NAMALWA (cell line): ENCODE results near the gene IGF2R.
A peak's percentile ranks its signal among the peaks of the same experiment; 100 is the strongest.

Experiments
- DNase-seq: peaks from one replicate; pipeline ENCODE4 v3.0.0-alpha.2; 2015; ENCODE audit warnings: low spot score

The IGF2R gene

DNA sequence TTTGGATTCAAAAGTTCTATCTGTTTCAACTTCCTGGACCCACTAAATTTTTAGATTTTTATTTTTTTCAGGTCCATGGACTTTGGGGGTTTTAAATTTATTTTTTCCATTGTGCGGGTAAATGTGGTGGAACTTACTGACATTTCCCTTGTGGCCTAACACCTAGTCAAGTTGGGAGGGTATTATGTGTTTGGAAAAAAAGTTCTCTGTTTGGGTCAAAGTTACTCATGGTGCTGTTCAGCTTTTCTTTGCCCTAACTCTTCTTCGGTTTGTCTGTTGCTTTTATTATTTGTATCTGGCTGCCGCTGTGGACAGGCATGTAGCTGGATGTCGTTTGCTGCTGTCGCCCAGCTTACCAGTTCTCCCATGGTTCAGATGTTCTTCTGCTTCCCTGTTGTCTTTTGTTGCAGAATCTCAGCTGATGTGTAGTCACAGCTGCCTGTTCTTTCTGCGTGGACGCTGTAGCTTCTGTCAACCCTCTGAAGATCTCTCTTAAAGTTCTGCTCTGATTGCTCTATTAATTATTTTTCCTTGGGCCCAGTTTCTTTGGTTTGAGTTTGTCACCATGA lies 7.9 kb downstream of the IGF2R start:
- no peak for DNase-seq

DNA sequence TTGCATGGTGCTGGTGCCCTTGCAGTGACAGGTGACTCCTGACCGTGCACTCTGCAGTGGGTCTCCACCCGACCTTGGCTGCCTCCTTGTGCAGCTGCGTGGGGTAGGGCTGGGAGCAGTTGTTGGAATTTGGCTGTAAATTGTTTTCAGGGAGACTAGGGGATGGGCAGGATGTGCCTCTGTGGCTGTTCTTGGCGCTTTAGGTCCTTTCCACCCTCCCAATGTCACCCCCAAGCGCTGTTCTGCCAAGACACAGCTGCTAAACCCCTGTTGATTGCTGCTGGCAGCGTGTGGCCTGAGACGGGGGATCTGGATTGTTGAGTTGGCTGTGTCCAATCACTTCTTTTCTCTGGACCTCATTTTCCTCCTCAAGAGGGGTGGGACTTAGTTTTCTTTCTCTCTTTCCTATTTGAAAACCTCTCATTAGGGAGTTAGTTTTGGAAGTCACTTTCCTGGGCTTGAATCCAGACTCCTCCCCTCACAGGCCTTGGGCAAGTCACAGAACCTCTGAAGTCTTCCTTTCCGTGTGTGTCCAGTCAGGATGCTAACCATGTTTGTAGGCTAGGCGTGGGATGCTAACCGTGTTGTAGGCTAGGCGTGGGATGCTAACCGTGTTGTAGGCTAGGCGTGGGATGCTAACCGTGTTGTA lies 8.5 kb downstream of the IGF2R start:
- no peak for DNase-seq

DNA sequence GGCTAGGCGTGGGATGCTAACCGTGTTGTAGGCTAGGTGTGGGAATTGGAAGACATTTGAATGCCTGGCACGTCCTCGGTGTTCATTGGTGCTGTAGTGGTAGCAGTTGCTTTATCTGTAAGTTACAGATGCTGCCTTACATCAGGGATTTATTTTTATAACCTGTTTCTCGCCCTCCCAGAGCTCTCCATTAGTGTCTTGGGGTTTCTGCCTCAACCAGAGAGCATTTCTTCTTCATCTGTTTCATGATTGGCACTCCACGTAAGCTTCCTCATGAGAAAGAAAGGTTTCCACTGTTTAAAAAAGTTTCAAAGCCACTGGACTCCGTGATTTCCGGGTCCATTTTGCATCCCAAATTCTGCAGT lies 9.0 kb downstream of the IGF2R start:
- DNase-seq: no peak

DNA sequence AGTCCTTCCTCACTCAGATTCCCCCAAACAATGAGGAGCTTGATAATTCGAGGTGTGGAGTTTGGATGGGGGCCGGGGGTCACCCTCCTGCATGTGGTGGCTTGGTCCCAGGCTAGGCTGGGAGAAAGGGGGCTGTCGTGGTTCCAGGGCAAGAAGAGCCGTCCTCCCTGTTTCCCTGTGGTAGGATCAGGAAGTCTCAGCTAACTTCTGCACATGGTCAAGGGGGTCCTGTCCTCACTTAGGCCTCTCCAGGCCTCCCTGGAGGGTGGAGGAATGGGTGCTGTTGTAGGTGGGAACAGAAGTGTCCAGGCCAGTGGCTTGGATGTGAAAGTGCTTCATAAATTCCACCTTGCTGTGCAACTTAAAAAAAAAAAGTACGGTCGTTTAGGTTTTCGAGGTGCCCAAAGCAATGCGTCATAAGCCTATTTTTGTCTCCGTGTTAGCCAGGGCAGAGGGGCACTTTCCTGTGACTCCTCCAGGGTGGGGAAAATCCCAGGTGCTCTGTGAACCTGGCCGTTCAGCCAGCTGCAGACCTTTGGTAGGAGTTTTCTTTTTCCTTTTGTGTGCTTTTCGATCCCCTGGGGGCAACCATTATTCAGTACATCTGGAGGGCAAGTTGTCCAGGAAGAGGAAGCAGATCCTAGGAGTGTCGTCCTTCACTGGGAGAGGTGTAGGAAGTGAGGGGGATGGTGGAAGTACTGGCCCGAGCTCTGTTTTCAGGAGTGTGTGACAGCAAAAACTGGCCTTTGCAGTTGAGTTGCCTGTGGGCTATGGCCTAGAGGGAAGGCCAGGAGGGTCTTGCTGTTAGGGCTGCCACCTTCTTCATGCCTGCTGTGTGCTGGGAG lies 9.6 kb downstream of the IGF2R start:
- peak; percentile 60 for DNase-seq

DNA sequence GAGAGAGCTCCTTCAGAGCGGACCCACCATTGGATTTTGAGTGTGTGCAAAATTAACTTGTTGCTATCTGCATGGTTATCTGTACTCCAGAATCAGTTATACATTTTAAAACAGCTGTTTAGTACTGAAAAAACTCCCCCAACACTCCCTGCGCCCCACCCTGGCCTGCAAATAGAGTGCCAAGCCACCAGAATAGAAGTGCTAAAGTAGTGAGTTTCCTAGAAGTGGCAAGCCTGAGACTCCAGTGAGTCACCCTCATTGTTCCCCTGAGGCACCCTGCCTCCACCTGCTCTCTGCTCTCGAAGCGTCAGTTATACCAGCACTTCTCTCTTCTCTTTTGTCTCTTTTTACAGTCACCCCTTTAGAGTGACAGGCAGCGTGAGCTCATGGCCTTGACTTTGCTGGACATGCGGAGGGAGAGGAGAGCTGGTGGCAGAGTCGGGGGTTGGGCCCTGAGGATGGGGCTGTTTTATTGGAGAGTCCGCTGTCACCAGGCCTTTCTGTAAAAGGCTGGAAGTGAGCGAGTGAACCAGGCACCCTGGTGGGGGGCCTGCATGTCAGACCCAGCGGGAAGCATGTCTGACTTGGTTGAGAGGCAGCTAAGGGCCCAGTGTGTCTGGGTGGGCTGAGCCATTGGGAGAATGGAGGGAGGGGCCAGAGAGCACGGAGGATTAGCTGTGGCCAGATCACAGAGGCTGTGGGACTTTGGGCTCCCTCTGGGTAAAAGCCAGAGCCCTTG lies 10.4 kb downstream of the IGF2R start:
- DNase-seq: peak; percentile 83

DNA sequence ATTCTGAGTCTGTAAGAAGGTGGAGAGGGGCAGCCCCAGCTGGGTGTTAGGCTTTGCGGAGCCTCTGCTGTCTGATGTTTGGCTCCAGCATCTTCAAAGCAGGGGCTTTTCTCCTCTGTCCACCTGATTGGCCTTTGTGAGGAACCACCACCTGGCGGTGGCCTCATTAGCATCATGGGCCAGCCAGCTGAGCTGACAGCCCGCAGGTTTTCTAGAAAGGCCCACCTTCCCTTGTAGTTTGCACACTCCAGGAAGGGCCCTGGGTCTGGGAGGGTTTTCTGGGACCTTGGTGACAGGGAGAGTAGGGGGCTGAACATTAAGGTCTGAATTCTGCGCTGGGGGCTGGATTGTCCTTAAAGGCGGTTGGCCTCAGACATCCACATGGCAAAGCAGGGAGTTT lies 11.6 kb downstream of the IGF2R start:
- no peak for DNase-seq

DNA sequence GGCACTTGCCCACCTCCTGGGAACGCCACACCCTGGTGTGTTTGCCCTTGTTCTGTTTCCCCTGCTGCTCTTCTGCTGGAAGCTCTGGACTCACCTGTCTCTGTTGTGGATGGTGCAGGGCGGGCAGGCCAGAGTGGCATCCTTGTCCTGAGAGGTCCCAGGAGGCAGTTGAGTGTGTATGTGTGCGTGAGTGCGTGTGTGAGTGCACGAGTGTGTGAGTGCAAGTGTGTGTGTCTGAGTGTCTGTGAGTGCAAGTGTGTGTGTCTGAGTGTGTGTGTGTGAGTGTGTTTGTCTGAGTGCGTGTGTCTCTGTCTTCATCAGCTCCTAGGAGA lies 12.2 kb downstream of the IGF2R start:
- DNase-seq: no peak

DNA sequence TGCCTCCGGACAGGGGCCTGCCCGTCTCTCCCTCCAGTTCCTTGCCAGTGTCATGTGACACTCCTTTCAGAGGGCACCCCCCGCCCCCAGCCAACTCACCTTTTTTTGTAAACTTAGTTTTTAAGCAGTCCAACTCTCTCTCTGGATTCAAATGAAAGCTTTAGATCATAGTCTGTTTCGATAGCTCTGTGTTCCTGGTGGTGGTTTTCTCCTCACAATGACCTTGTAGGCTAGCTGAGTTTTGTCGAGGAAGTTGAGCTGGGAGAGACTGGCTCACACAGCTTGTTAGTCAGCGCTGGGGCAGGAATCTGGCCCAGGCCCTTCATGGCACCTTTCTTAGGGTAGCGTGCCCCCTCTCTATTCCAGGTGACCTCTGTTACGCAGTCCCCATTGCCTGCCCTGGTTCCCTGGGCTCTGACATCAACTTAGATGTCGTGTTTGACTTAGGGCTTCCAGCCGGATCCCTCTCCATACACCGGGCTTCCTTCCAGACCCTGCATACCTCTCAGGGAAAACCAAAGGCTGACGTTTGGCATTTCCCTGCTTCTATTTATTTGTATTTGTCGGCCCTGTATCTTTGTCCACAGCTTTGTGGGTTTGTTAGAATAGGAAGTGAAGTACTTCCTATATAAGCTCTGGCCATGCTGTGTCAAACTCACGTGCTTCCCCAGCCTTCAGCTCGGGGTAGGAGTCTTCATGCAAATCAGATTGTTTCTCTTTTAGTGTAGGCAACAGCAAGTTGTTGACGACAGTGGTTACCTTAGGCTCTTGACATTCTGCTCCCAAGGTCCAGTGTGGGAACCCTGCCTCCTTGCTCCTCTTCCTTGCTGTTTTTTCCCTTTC lies 12.7 kb downstream of the IGF2R start:
- DNase-seq: peak; percentile 91

DNA sequence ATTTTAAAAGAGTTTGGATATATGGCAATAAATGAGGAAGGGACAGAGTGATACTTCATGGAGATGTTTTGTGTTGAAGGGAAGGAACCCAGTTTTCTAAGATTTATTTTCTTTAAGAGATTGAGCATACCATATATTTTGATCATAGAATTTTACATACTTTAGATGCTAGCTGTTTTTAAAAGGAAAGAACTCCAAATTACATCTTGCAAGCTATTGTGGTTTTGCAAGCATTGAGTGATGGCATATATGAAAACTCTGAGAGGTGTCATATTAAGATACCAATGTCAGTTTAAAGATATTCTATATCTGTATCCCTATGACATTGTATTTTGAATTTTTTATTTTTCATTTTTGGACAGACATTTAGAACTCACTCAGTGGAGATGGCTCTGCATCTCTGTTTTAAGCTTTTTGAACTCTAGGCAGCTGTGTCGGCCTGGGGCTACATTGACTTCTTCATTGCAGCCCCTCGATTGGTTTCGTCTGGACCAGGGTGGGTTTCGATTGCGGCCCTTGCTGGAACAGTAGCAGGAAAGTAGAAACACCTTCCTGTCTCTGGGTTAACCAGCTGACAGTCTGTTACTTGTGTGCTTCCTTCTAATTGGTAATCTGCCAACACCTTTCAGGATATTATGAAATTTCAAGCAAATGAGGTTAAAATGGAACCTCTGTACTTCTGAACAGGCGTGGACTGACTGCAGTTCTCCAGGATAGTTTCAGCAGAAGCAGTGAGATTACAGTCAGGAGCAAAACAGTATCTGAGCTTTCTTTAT lies 14.0 kb downstream of the IGF2R start:
- peak; percentile 17 for DNase-seq

DNA sequence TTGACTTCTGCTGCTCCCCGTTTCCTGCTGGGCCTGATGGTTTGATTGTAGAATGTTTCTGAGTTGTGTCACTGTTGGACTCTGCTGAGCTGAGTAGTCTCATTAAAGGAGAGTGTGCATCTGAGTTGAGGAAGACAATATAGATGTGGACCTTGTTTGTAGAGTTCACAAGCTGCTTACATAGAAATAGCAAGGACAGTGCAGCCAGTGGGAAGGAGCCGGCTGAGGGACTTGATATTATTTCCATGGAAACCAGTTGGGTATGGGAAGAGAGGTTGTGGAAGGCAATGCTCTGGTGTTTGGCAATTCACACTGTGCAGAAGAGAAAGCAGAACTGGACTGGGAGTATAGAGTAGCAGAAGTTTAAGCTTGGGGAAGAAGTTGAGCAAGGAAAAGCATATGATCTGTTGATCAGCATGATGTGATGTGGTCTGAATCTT lies 14.8 kb downstream of the IGF2R start:
- no peak for DNase-seq

DNA sequence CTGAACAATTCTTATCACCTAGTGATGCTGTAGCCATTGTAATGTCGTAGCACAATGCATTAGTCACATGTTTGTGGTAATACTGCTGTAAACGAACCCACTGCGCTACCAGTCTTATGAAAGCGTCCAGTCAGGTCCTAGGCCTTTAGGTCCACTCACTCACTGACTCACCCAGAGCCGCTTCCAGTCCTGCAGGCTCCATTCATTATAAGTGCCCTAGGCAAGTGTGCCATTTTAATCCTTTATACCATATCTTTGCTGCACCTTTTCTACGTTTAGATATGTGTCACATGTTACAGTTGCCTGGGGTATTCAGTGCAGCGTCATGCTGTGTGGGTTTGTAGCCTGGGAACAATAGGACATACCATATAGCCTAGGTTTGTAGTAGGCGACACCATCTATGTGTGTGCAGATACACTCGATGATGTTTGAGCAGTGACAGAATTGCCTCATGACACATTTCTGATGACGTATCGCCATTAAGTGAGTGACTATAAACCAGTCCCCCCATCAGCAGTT lies 15.4 kb downstream of the IGF2R start:
- DNase-seq: no peak

DNA sequence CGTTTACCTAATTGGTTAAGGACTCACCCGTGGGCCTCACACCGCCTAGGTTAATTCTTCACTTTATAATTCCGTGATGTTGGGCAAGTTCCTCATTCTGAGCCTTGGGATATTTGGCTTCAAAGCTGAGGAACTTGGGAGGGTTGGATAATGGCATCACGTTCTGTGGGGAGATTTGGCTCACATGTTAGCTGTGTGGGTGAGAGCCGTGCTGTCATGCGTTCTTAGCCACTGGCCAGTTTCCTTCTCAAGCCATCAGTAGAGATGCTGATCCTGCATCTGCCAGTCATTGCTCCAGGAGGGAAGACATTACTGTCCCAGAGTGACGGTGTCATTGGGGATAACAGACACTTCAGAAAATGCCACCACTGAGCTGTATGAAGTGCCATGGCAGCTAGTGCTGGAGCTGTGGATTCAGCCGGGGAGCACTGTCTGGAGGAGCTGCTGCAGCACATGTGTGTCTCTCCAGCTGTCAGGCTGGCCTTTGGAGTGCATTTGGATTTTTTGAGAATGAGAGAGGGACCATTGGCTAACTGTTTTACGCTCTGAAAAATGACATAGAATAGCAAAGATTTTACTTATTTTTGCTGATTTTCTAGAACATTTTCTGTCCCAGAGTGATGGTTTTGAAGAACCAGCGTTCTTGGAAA lies 16.5 kb downstream of the IGF2R start:
- no peak for DNase-seq

DNA sequence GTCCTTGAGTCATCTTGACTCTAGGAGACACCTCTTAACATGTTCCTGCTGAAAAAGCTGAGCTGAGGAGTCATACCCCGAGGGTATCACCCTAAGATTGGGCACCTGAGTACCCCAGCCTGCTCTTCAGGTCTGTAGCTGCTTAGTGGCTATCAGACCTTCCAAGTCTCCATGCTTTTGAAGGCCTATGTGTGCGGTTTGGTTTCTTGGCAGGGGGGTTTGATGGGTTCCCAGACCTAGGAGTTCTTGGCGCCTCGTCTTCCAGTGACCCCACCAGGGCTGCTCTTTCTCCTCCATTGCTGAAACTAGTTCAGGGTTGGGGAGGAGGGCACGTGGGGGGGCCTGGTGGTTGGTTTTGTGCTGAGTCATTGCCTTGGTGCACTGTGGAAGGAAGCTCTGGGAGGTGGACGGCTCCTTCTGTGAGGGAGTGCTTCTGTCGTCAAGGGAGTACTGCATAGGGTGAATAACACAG lies 20.1 kb downstream of the IGF2R start:
- DNase-seq: no peak

DNA sequence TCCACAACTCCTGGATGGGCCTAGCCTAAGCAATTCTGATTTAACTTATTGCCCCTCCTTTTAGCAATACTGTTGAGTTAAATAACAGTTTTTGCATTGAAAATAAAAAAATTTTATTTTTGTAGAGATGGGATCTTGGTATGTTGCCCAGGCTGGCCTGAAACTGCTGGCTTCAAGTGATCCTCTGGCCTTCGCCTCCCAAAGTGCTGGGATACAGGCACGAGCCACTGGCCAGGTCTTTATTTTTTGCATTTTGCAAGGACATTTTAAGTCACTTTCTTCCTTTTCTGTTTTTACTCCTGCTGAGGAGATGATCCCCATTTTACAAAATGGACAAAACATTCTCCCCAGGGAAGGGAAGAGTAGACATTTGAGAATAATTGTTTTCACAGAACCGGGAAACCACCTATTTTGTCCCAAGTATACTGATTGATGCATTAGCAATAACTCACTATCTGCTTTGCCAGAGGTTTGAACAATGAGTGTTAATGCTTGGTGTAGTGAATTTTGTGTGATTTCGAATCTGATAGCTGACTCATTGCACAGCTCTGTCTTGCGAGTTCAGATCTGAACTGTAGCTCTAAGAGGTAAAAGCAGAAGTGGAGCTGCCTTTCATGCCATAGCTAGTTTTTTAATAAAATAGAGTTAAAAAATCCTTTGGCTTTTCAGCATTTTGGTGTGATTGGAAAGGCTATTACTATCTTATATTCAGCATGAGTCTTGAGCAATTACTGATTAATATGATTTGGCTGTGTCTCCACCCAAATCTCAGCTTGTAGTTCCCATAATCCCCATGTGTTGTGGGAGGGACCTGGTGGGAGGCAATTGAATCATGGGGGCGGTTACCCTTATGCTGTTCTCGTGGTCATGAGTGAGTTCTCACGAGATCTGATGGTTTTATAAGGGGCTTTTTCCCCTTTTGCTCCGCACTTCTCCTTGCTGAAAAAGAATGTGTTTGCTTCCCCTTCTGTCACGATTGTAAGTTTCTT lies 20.9 kb downstream of the IGF2R start:
- DNase-seq: peak; percentile 55

DNA sequence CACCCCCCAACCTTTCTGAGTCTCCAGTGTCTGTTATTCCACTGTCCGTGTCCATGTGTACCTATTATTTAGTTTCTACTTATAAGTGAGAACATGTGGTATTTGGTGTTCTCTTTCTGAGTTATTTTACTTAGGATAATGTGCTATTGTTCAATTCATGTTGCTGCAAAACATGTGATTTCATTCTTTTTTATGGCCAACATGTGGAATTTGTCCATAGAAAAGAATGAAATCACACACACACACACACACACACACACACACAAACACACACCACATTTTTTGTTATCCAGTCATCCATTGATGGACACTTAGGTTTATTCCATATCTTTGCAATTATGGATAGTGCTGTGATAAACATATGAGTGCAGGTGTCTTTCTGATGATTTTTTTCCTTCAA lies 23.5 kb downstream of the IGF2R start:
- DNase-seq: no peak

DNA sequence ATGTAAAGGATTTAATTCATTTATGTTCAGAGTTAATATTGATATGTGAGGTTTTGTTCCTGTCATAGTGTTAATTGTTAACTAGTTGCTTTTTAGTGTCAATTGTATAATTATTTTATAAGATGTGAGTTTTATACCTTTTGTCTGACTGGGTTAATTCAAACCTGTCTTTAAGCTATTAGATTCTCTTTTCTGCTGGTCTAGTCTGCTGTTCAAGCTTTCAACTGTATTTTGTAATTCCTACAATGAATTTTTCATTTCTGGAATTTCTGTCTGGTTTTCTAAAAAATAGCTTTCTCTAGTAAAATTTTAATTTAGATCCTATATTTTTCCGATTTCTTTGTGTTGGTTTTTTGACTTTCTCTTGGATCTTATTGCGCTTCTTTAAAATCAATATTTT lies 26.5 kb downstream of the IGF2R start:
- no peak for DNase-seq

DNA sequence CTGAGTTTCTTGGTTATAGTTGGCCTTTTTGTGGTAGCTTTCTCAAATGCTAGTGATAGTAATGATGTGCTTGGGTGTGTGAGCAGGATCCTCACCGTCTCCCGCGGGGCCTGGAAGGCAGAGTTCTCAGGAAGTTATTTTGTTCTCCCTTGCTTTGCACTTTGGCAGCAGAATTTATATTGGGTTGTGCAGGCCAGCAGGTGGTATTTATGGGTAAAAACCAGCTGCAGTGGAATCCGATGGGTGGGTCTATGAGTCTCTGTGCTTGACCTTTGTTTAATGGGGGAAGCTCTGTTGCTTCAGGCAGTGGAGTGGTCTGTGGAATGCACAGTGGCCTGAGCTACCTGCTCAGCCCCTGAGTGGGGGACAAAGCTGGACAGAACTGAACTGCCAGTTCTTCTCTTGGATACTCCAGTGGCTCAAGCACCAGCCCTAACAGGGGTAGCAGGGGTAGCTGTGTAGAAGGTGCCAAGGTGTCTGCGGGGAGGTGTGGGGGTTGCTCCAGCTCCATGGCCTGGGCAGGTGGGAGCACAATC lies 27.3 kb downstream of the IGF2R start:
- DNase-seq: no peak

DNA sequence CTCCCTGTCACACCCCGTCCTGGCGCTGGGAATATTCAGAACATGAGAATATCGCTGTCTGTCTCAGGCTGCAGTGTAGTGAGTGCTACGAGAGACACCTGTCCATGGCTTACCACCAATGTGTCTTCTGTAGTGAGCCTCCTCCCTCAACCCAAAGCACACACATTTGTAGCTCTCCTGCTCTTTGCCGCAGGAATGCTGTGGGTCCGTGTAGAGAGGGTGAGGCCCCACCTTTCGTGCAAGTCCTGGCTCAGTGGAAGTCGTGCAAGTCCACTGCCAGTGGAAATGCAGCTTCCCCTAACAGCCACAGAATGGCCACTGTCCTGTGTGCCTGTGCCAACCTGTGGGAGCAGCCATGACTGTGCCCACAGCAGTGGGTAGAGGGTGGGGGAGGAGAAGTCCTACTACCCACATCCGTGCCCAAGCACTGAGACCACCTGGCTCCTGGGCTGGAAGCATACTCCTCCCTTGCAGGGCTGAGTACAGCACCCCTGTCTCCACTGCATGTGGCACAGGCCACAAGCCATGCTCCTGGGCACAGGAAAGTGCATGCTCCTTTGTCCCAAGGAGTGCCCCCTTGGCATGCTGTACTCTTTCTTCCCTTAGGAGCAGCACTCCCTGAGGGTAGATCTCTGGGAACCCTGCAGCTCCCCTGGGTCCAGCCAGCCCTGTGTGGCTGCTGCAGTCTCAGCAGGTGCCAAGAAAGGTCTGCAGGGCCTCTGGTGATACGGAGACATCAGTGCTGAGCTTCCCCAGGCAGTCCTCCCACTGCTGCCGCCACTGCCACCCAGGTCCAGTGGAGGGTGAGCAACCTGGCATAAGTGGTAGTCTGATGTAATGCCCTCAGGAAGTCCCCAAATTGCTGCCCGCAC lies 28.0 kb downstream of the IGF2R start:
- no peak for DNase-seq
